A172 (cell line): ENCODE results near the gene BCL6B. TPM values are rescaled to one million over a fixed set of nuclear protein-coding genes. Genes with fewer than 3 reads are reported as not detected.

Experiments used
- DNase-seq: peaks from one replicate; pipeline ENCODE4 v3.0.0-alpha.2; 2015; ENCODE audit warnings: low spot score
- total RNA-seq: library from RNA; depleted of rRNA; stranded (reverse); fragments of >200 nt; shearing (Covaris generic); gene quantifications from 2 replicates; pipeline ENCODE4 v1.2.3, GENCODE V29; 2014; rRNA removed

The BCL6B gene
- total RNA-seq, 1 experiment from 2014 or later, result 0.07 TPM

DNA sequence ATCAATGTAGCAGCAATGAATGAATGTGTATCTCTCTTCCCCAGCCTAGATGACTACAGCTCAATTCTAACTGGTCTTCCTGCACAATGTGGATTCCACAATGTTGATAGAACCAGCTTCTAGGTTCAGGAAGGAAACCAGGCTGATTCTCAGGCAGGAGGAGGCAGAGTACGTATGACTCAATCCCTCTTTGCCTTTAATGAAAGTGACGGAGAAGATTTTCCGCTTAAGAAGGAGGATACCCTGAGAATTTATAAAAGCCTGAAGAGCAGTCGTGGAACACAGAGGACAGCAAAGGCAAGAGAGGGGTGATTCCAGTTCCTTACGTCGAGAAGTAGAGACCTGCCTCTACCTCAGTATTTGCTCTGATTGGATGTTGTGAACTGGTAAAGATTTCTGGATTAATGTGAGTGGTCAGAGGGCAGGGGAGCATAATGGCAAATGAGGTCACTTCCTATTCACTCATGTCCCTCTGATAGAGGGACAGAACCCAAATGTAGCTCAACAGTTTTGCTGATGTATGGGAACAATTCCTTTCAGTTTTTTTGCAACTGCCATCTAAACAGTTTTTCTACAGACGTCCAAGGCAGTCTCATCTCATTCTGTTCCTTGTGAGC lies 36.1 kb downstream of the BCL6B start:
- DNase-seq, result peak; percentile 56

DNA sequence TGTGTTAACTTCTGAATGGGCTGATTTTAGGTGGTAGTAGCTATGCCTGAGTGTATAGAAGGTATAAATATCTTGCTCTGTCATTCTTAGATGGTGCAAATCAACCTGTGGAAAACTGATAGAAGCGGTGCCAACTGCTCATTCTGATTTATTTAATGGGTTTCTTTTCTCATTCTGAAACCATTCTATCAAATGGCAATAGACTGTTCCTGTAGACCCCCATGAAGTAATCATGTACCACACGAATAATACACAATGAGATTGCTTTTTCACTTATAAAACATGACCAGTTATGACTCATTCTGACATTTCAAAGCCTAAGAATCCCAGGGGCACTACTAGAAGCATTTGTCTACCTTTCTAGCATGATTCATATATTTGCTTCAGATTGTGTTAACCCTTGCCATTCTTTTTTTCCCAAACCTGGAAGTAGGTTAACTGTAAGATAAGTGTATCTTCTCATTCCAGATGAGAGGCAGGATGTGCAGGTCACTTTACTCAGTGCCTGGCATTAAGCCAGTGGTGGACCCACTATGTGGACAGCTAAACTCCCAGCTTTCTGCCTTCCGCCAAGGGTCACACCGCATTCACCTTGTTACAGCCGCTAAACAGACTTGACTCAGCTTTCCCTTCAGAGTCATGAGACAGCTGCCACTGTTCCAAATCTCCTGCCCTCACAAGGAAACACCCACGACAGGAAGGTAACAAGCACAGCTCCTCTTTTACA lies 37.5 kb downstream of the BCL6B start:
- DNase-seq, result peak; percentile 97

DNA sequence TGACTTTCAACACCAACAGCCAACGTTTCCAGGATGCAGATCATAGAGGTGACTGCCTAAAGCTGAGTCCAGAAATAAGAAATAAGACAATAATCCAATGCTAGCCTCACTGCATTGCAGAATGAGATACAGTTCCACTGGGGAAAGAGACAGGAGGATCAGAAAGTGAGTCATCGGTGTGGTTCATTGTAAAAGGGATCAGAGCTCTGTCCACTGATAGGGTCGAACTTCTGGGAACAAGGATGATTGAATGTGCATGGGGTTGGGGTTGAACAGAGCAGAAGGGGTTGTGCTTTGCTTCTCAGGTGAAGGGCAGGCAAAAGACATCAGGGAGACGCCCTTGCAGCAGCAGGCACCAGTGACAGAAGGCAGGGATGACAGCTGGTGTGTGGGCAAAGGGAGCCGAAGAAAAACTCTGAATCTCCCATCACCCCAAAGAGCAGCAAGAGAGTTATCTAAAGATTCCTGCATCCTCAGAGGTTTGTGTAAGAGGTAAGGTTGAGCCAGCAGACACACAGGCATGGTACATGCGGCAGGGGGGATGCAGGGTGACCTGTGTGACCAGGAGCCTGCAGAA lies 40.8 kb downstream of the BCL6B start:
- peak; percentile 34 for DNase-seq

DNA sequence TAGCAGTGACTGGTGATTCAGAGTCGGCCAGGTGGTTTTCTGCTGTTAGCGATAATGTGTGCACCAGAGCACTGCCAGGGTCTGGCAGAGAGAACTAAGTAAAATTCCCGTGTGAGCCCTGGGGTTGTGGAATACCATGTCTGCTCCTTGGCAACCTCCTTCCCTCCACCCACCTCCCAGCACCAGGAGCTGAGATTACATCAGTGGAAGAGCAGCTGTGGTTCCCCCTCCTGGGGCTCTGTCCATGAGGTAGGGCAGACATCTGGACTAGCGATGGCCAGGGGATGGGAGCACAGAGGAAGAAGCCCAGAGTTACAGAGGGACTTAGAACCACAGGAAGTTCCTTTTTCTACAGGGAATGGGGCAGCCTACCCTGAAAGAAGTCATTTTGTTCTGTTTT lies 41.4 kb downstream of the BCL6B start:
- peak; percentile 58 for DNase-seq

DNA sequence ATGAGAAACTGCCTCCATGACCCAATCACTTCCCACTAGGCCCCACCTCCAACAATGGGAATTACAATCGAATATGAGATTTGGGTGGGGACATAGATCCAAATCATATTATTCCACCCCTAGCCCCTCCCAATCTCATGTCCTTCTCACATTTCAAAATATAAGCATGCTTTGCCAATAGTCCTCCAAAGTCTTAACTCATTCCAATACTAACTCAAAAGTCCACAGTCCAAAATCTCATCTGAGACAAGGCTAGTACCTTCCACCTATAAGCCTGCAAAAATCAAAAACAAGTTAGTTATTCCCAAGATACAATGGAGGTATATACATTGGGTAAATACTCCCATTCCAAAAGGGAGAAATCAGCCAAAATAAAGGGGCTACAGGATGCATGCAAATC lies 44.3 kb downstream of the BCL6B start:
- no peak for DNase-seq

DNA sequence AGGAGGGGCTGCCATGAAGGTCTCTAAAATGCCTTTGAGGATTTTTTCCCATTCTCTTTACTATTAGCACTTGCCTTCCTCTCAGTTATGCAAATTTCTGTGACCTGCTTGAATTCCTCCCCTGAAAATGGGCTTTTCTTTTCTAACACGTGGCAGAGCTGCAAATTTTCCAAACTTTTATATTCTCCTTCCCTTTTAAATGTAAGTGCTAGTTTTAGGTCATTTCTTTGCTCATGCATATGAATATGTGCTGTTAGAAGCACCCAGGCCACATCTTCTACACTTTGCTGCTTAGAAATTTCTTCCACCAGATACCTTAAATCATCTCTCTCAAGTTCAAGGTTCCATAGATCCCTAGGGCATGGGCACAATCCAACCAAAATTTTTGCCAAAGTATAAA lies 45.4 kb downstream of the BCL6B start:
- no peak for DNase-seq

DNA sequence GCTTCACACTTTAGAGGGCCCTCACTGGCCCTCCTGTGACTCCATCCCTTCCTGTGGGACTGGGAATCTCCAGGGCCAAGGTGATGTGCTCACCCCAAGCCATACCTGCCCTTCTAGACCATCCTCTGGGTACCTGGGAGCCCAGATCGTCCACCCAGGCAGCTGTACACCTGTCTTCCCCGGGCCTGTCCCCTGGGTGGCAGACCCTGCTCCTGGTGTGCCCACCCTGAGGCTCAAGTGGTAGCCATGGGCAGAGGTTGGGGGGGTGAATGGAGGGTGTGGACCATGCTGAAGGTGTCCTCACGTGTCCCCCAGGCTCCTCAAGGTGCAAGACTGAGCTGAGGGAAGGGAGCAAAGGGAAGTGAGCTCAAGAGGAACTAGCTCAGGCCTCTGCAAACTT lies 47.9 kb downstream of the BCL6B start:
- no peak for DNase-seq

DNA sequence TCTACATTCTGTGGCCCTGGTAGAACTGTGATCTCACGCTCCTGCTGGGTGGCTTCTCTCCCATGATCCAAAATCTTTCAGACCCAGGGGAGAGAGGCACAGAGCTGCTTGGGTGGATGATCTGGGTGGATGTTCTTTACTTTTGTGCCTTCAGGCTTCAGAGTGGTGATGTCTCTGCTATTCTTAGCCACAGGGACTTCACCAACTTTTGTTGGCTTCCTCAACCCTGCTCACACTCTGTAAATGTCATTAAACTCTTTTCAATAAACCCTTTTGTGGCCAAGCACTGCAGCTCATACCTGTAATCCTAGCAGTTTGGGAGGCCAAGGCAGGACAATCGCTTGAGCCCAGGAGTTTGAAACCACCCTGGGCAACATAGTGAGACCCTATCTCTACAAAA lies 49.6 kb downstream of the BCL6B start:
- no peak for DNase-seq

DNA sequence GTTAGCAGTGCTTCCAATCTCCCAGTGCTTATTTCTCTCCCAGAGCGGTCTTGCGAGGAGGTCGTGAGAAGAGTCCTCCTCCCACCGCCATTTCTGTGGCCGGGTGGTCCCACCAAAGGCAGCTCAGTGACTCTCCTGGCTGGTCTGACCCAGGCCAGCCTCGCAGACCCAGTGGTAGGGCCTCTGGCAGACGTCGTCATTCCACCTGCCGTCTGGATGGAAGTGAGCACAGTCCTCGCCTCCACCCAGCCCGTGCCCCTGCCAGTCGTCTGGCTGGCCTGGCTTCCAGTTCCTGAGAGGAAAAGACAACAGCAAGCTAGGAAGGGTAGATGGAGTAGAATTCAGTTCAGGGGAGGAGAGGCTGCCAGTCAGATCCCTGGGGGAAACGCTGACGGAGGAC lies 52.1 kb downstream of the BCL6B start:
- no peak for DNase-seq

DNA sequence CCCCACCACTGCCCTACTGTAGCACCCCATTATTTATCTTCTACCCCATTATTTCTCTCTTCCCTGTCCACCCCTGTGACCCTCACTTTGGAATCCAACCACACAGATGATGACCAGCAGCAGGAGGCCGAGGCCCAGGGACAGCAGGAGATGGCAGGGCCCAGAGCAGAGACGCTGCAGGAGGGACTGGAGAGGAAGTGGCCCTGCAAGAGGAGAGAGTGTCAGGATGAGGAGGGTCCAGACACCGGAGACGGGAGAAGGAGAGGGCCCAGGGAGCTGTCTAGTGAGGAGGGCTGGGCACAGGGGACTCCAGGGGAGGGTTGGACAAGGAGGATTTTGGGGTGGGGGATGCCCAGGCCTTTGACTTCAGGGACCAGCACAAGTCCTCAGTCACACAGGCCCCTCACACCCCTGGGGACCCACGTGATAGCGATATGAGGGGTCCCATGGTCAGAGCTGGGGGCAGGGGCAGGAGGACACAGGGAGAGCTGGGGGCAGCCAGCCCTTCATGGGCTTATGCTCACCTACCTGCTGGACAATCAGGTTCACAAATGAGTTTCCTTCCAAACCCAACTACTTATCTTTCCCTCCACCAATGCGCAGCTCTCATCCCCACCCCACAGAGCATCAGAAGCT lies 55.2 kb downstream of the BCL6B start:
- no peak for DNase-seq

DNA sequence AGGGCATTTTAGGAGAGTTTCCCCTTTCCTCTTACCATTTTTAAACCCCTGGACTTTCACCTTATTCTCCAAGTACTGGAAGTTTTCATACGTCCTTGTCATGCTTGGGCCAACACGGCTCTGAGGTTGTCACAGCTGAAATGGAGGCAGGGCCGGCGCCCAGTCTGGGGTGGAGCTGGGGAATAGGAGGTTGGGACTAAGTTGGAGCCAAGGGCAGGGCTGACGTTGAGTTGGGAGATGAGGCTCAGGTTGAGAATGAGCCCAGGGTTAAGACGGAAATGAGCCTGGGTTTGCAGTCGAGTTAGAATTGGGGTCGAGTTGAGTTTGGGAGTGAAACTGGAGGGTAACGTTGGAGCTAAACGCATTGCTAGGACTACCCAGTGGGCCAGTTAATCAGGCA lies 55.9 kb downstream of the BCL6B start:
- no peak for DNase-seq

Other genes with a start within 250 kb of the BCL6B start
- gene FBXO39, start 246.8 kb upstream of the BCL6B start, total RNA-seq, result 0.31 TPM in 1 of 2 replicates, not detected in the other
- gene TEKT1, start 191.3 kb upstream of the BCL6B start, total RNA-seq, result not detected in 2 replicates
- not detected in 2 replicates for gene ALOX12, start 27.0 kb upstream of the BCL6B start, total RNA-seq
- gene RNASEK, start 10.4 kb upstream of the BCL6B start, total RNA-seq, result 220 and 249 TPM in 2 replicates
- 0.74 and 1.9 TPM in 2 replicates for gene SLC16A13, start 13.0 kb downstream of the BCL6B start, total RNA-seq
- not detected in 2 replicates for gene SLC16A11, start 21.0 kb downstream of the BCL6B start, total RNA-seq
- not detected in 2 replicates for gene CLEC10A, start 57.2 kb downstream of the BCL6B start, total RNA-seq
- gene ASGR2, start 91.8 kb downstream of the BCL6B start, total RNA-seq, result not detected in 2 replicates
- gene ASGR1, start 156.3 kb downstream of the BCL6B start, total RNA-seq, result 0.86 and 0.98 TPM in 2 replicates
- gene DLG4, start 196.8 kb downstream of the BCL6B start, total RNA-seq, result 7.2 and 7.3 TPM in 2 replicates
- 278 and 349 TPM in 2 replicates for gene ACADVL, start 196.9 kb downstream of the BCL6B start, total RNA-seq
- 65.1 and 82.4 TPM in 2 replicates for gene DVL2, start 211.5 kb downstream of the BCL6B start, total RNA-seq
- 59.5 and 75.3 TPM in 2 replicates for gene PHF23, start 216.4 kb downstream of the BCL6B start, total RNA-seq
- 144 and 238 TPM in 2 replicates for gene GABARAP, start 219.4 kb downstream of the BCL6B start, total RNA-seq
- gene CTDNEP1, start 228.7 kb downstream of the BCL6B start, total RNA-seq, result 34.2 and 36.9 TPM in 2 replicates
- 102 and 104 TPM in 2 replicates for gene ELP5, start 229.2 kb downstream of the BCL6B start, total RNA-seq
- gene CLDN7, start 239.4 kb downstream of the BCL6B start, total RNA-seq, result 1.2 TPM in 1 of 2 replicates, not detected in the other